Endothelial cell of umbilical vein (primary cell): ENCODE measurements around the gene GABRR2. TPM values are rescaled to one million over a fixed set of nuclear protein-coding genes. Genes with fewer than 3 reads are reported as not detected.

Experiments
- BruUV-seq: library from RNA; stranded (reverse); fragments of 400-500 nt; replicated peaks from 2 replicates; lab custom pipeline; 2021; lab: Mats Ljungman, UMichigan
- CTCF ChIA-PET: fragments of 300-600, 350-600 bp; sonication (Branson Sonifier 250); formaldehyde crosslinking; loops from one replicate; lab custom pipeline; 2021; ENCODE audit warnings: antibody characterized with exemption, inconsistent platforms; lab: Charles Lee
- POLR2A ChIA-PET: fragments of 300-600, 350-600 bp; sonication (Branson Sonifier 250); formaldehyde crosslinking; loops from one replicate; lab custom pipeline; 2021; ENCODE audit warnings: antibody characterized with exemption, inconsistent platforms; lab: Charles Lee
- DNase-seq: peaks from one replicate; pipeline ENCODE4 v3.0.0-alpha.2; 2011; ENCODE audit warnings: low read depth, low spot score
- FAIRE-seq: peaks from 2 replicates; lab custom pipeline; 2011; peaks lifted over from hg19 to GRCh38; lab: Jason Lieb, UNC
- H2AFZ ChIP-seq: 2 replicates; pipeline ENCODE4 v1.6.0; 2012; ENCODE audit warnings: low read depth, low read length, control low read depth, inconsistent platforms
- H3K27ac ChIP-seq: 2 replicates; pipeline ENCODE4 v1.5.1; 2011; ENCODE audit warnings: low read depth, mild to moderate bottlenecking, control low read depth, low read length, moderate library complexity; ENCODE audit not compliant: insufficient read depth
- H3K27me3 ChIP-seq, 2 experiments: 2 replicates each; pipeline versions ENCODE4 v1.6.0 to v1.6.1; 2011; ENCODE audit warnings: low read length in 2 of 2, mixed read lengths in 1 of 2; ENCODE audit not compliant: control insufficient read depth in 2 of 2, insufficient read depth in 2 of 2
- H3K36me3 ChIP-seq, 2 experiments: 2 replicates in 1 of 2; 3 replicates in 1 of 2; pipeline ENCODE4 v1.5.1; 2011; ENCODE audit warnings: low read length in 2 of 2, mild to moderate bottlenecking in 1 of 2, moderate library complexity in 1 of 2; ENCODE audit not compliant: control insufficient read depth in 2 of 2, insufficient read depth in 2 of 2; ENCODE audit errors: extremely low read depth in 1 of 2
- H3K4me1 ChIP-seq: 3 replicates; pipeline ENCODE4 v1.5.1; 2011; ENCODE audit warnings: mild to moderate bottlenecking, low read length; ENCODE audit not compliant: control insufficient read depth, insufficient read depth; ENCODE audit errors: extremely low read depth
- H3K4me2 ChIP-seq: 2 replicates; pipeline ENCODE4 v1.6.1; 2011; ENCODE audit warnings: low read length, control low read depth, mixed read lengths; ENCODE audit not compliant: insufficient read depth
- H3K4me3 ChIP-seq, 3 experiments: fragments of 200-600 bp in 1 of 3; sonication (generic), shearing (Covaris generic) in 1 of 3; replicated peaks in 1 of 3; 2 replicates each; pipeline ENCODE4 v1.5.1; 2011 to 2016; ENCODE audit warnings: control low read depth in 3 of 3, low read length in 3 of 3, mild to moderate bottlenecking in 2 of 3, inconsistent platforms in 1 of 3, low read depth in 1 of 3, moderate library complexity in 1 of 3; ENCODE audit not compliant: insufficient read depth in 1 of 3
- H3K79me2 ChIP-seq: 2 replicates; pipeline ENCODE4 v1.6.0; 2012; ENCODE audit warnings: low read length, inconsistent platforms; ENCODE audit not compliant: control insufficient read depth, insufficient read depth
- H3K9ac ChIP-seq: replicated peaks from 2 replicates; pipeline ENCODE3; 2011; ENCODE audit warnings: low read length, control low read depth; ENCODE audit not compliant: insufficient read depth; ENCODE audit errors: extremely low read depth
- H3K9me1 ChIP-seq: replicated peaks from 3 replicates; pipeline ENCODE4 v1.6.0; 2011; ENCODE audit warnings: mild to moderate bottlenecking, low read length; ENCODE audit not compliant: control insufficient read depth, insufficient read depth; ENCODE audit errors: extremely low read depth
- H3K9me3 ChIP-seq: replicated peaks from 2 replicates; pipeline ENCODE4 v1.5.1; 2012; ENCODE audit warnings: low read length, inconsistent platforms; ENCODE audit not compliant: control insufficient read depth, insufficient read depth
- H4K20me1 ChIP-seq: replicated peaks from 2 replicates; pipeline ENCODE3; 2011; ENCODE audit warnings: mild to moderate bottlenecking, low read length; ENCODE audit not compliant: control insufficient read depth, insufficient read depth; ENCODE audit errors: extremely low read depth
- EZH2 ChIP-seq: IDR thresholded peaks from 2 replicates; pipeline ENCODE4 v1.6.1; 2012; ENCODE audit warnings: borderline replicate concordance, low read depth, mild to moderate bottlenecking, moderate library complexity, low read length, inconsistent platforms; ENCODE audit not compliant: severe bottlenecking
- FOS ChIP-seq: IDR thresholded peaks from 2 replicates; pipeline ENCODE4 v1.6.1; 2011; ENCODE audit warnings: mild to moderate bottlenecking, low read length, moderate library complexity, borderline replicate concordance; ENCODE audit not compliant: insufficient read depth
- GATA2 ChIP-seq: IDR thresholded peaks from 2 replicates; pipeline ENCODE4 v1.7.0; 2011; ENCODE audit warnings: low read depth, mild to moderate bottlenecking, moderate library complexity, mixed read lengths, low read length; ENCODE audit not compliant: insufficient read length, insufficient read depth
- JUN ChIP-seq: IDR thresholded peaks from 2 replicates; pipeline ENCODE4 v1.6.1; 2011; ENCODE audit warnings: borderline replicate concordance, low read depth; ENCODE audit not compliant: insufficient read length, insufficient read depth
- MAX ChIP-seq: IDR thresholded peaks from 2 replicates; pipeline ENCODE4 v1.6.1; 2011; ENCODE audit not compliant: insufficient read depth, insufficient read length
- MYC ChIP-seq: IDR thresholded peaks from one replicate; pipeline ENCODE4 v1.6.1; 2011; ENCODE audit warnings: mild to moderate bottlenecking, low read depth, low read length
- POLR2A ChIP-seq: IDR thresholded peaks from 2 replicates; pipeline ENCODE4 v1.6.1; 2012; ENCODE audit warnings: low read depth, mild to moderate bottlenecking, control low read depth, low read length
- POLR2AphosphoS5 ChIP-seq: IDR thresholded peaks from 2 replicates; pipeline ENCODE4 v1.6.1; 2012; ENCODE audit warnings: low read depth, mild to moderate bottlenecking, control low read depth, low read length, moderate library complexity; ENCODE audit not compliant: insufficient read depth
- dilution Hi-C: fragments of 300-500 bp; cut with MboI; formaldehyde crosslinking; loops from one replicate; pipeline ENCODE4 v1.15.0; 2019; ENCODE audit warnings: low sequenced_read_pairs; ENCODE audit not compliant: extremely low pct_ligation_motif_present
- intact Hi-C: fragments of 100-400 bp; cut with micrococcal nuclease; formaldehyde crosslinking; loops from one replicate; pipeline ENCODE4 v1.10.0; 2022
- polyA plus RNA-seq, 4 experiments: library from polyadenylated mRNA; depleted of rRNA in 3 of 4; stranded (reverse) in 3 of 4; unstranded in 1 of 4; fragments of >200 nt; gene quantifications; 2 replicates each; pipeline versions ENCODE4 v1.2.1 to v1.2.3, GENCODE V29; 2011 to 2012; ENCODE audit warnings: missing spikeins in 1 of 4
- total RNA-seq: library from RNA; stranded (reverse); gene quantifications from 2 replicates; pipeline ENCODE4 v1.2.3, GENCODE V29; 2021
- TF ChIP-seq, protein P1 (sequence below), 2 donors: IDR thresholded peaks; 1 replicate in 1 of 2; 2 replicates in 1 of 2; pipeline ENCODE4 v1.5.1; 2011; ENCODE audit warnings: low read length in 2 of 2, mild to moderate bottlenecking in 2 of 2, moderate library complexity in 2 of 2, control low read depth in 1 of 2, inconsistent platforms in 1 of 2, low read depth in 1 of 2; ENCODE audit not compliant: insufficient read depth in 1 of 2; ENCODE audit errors: extremely low read depth in 1 of 2

The GABRR2 gene
- total and polyA plus RNA-seq, 2 donors (not counting 3 experiments of a cell fraction or from before 2014, with no cell fraction given): 1.4 to 3.6 TPM

GRCh38 chr6:89251170-89251569 is 63.9 kb downstream of the GABRR2 start:
- Histone ChIP-seq H3K4me3 (no peak overlapping the region), H3K4me2 (no peak overlapping the region), H4K20me1 (no peaks in the 10 kb centered on the region), H3K36me3 (no peaks in the 10 kb centered on the region), H3K27me3 (peaks cover 0 to under 1% of the 10 kb centered on the region in 2 experiments), H3K79me2 (no peaks in the 10 kb centered on the region), H3K9me1 (no peaks in the 10 kb centered on the region), H3K9ac (no peak overlapping the region), H3K27ac (peak overlapping the region; percentile 49), H3K9me3 (no peaks in the 10 kb centered on the region), H2AFZ (no peak overlapping the region), H3K4me1 (peaks cover 24% of the 10 kb centered on the region)
- TF ChIP-seq JUN (peak; percentile 77), MYC (no peak), POLR2A (no peak), FOS (peak; percentile 64), GATA2 (peak; percentile 47), MAX (no peak), EZH2 (no peak), POLR2AphosphoS5 (no peak)
- TF ChIP-seq, protein P1, sequence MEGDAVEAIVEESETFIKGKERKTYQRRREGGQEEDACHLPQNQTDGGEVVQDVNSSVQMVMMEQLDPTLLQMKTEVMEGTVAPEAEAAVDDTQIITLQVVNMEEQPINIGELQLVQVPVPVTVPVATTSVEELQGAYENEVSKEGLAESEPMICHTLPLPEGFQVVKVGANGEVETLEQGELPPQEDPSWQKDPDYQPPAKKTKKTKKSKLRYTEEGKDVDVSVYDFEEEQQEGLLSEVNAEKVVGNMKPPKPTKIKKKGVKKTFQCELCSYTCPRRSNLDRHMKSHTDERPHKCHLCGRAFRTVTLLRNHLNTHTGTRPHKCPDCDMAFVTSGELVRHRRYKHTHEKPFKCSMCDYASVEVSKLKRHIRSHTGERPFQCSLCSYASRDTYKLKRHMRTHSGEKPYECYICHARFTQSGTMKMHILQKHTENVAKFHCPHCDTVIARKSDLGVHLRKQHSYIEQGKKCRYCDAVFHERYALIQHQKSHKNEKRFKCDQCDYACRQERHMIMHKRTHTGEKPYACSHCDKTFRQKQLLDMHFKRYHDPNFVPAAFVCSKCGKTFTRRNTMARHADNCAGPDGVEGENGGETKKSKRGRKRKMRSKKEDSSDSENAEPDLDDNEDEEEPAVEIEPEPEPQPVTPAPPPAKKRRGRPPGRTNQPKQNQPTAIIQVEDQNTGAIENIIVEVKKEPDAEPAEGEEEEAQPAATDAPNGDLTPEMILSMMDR (IDR thresholded peaks at IDR 0.05; ENCODE audit: extremely low read depth in 1 of 2, insufficient read depth in 1 of 2, low read depth in 1 of 2, low read length in 2 of 2): no peak
- no TSS peak for BruUV-seq
- dilution Hi-C loops: no loop called here
- intact Hi-C loops: loop anchor here (5.0 kb wide), 1 partner anchor 101 kb away; the partner anchor contains the start of gene UBE2J1
- FAIRE-seq: peak; percentile 65
- CTCF ChIA-PET: interaction anchor here (0.6 to 0.9 kb wide), 2 partner anchors 9 to 236 kb away, joined by 3 read pairs; no protein-coding TSS in a partner anchor
- POLR2A ChIA-PET: no interaction called here
- DNase-seq: peak; percentile 69
